H9 (cell line): Measurements from ENCODE around the gene NEURL1B. TPM values are rescaled to one million over a fixed set of nuclear protein-coding genes. Genes with fewer than 3 reads are reported as not detected.

Source experiments
- DNase-seq: peaks from one replicate; pipeline ENCODE4 v3.0.0-alpha.2; 2017
- H2AFZ ChIP-seq: one replicate; pipeline ENCODE4 v1.6.1; 2013; ENCODE audit warnings: mild to moderate bottlenecking, low read length, control low read depth, moderate library complexity
- H2AK5ac ChIP-seq: 2 replicates; pipeline ENCODE4 v1.6.1; 2013; ENCODE audit warnings: low read length, control low read depth, mixed read lengths; ENCODE audit not compliant: insufficient read length
- H2BK120ac ChIP-seq: one replicate; pipeline ENCODE4 v1.6.1; 2013; ENCODE audit warnings: low read depth, mild to moderate bottlenecking, low read length, control low read depth, inconsistent platforms; ENCODE audit not compliant: poor library complexity, severe bottlenecking
- H2BK12ac ChIP-seq: 2 replicates; pipeline ENCODE4 v1.6.1; 2013; ENCODE audit warnings: low read length, control low read depth, mixed read lengths, low read depth; ENCODE audit not compliant: insufficient read length
- H2BK15ac ChIP-seq: 2 replicates; pipeline ENCODE4 v1.6.1; 2013; ENCODE audit warnings: low read depth, low read length, control low read depth
- H2BK20ac ChIP-seq: one replicate; pipeline ENCODE4 v1.6.1; 2013; ENCODE audit warnings: low read depth, mild to moderate bottlenecking, low read length, control low read depth, inconsistent platforms; ENCODE audit not compliant: poor library complexity, severe bottlenecking
- H2BK5ac ChIP-seq: 2 replicates; pipeline ENCODE4 v1.6.1; 2013; ENCODE audit warnings: low read length, control low read depth, mixed read lengths; ENCODE audit not compliant: insufficient read length
- H3K14ac ChIP-seq: 2 replicates; pipeline ENCODE4 v1.6.1; 2013; ENCODE audit warnings: low read length, control low read depth; ENCODE audit not compliant: insufficient read depth
- H3K18ac ChIP-seq: 2 replicates; pipeline ENCODE4 v1.6.1; 2013; ENCODE audit warnings: low read depth, mild to moderate bottlenecking, mixed read lengths, low read length, control low read depth; ENCODE audit not compliant: insufficient read length
- H3K23ac ChIP-seq: 2 replicates; pipeline ENCODE4 v1.6.1; 2013; ENCODE audit warnings: low read length, control low read depth, mixed read lengths, low read depth; ENCODE audit not compliant: insufficient read length
- H3K23me2 ChIP-seq: 2 replicates; pipeline ENCODE4 v1.6.1; 2013; ENCODE audit warnings: low read depth, mild to moderate bottlenecking, mixed read lengths, low read length, control low read depth; ENCODE audit not compliant: insufficient read length, poor library complexity, severe bottlenecking
- H3K27ac ChIP-seq: 2 replicates; pipeline ENCODE4 v1.5.1; 2013; ENCODE audit warnings: low read length, control low read depth, mixed read lengths, low read depth; ENCODE audit not compliant: insufficient read length
- H3K27me3 ChIP-seq: 2 replicates; pipeline ENCODE4 v1.6.1; 2013; ENCODE audit warnings: low read length, control low read depth, inconsistent platforms; ENCODE audit not compliant: insufficient read depth
- H3K4ac ChIP-seq: 2 replicates; pipeline ENCODE4 v1.6.1; 2013; ENCODE audit warnings: low read depth, mild to moderate bottlenecking, control low read depth, inconsistent platforms, low read length, moderate library complexity
- H3K4me1 ChIP-seq: 2 replicates; pipeline ENCODE4 v1.6.1; 2013; ENCODE audit warnings: low read length, control low read depth, inconsistent platforms; ENCODE audit not compliant: insufficient read depth
- H3K4me2 ChIP-seq: 2 replicates; pipeline ENCODE4 v1.6.1; 2013; ENCODE audit warnings: low read length, control low read depth, mixed read lengths; ENCODE audit not compliant: insufficient read length, insufficient read depth
- H3K56ac ChIP-seq: 2 replicates; pipeline ENCODE4 v1.6.1; 2013; ENCODE audit warnings: low read depth, mild to moderate bottlenecking, mixed read lengths, low read length, control low read depth; ENCODE audit not compliant: insufficient read length
- H3K79me1 ChIP-seq: 2 replicates; pipeline ENCODE4 v1.6.1; 2013; ENCODE audit warnings: low read depth, mild to moderate bottlenecking, moderate library complexity, low read length, control low read depth, inconsistent platforms; ENCODE audit not compliant: insufficient read depth, poor library complexity, severe bottlenecking
- H3K79me2 ChIP-seq: 2 replicates; pipeline ENCODE4 v1.6.1; 2013; ENCODE audit warnings: low read length, control low read depth, inconsistent platforms; ENCODE audit not compliant: insufficient read depth
- H3K9ac ChIP-seq: 2 replicates; pipeline ENCODE4 v1.6.1; 2013; ENCODE audit warnings: low read length, control low read depth, mixed read lengths; ENCODE audit not compliant: insufficient read length; ENCODE audit errors: extremely low read depth
- H3K9me3 ChIP-seq: one replicate; pipeline ENCODE4 v1.6.1; 2013; ENCODE audit warnings: low read depth, low read length, inconsistent platforms; ENCODE audit not compliant: control insufficient read depth
- H3T11ph ChIP-seq: one replicate; pipeline ENCODE4 v1.6.1; 2013; ENCODE audit warnings: mild to moderate bottlenecking, low read length, control low read depth, inconsistent platforms
- H4K20me1 ChIP-seq: one replicate; pipeline ENCODE4 v1.6.1; 2013; ENCODE audit not compliant: control insufficient read depth, insufficient read length, insufficient read depth
- H4K5ac ChIP-seq: 2 replicates; pipeline ENCODE4 v1.6.1; 2013; ENCODE audit warnings: low read depth, mild to moderate bottlenecking, mixed read lengths, low read length, control low read depth; ENCODE audit not compliant: insufficient read length
- H4K8ac ChIP-seq: replicated peaks from 2 replicates; pipeline ENCODE4 v1.6.1; 2013; ENCODE audit warnings: low read length, control low read depth, mixed read lengths, low read depth; ENCODE audit not compliant: insufficient read length
- H4K91ac ChIP-seq: 2 replicates; pipeline ENCODE4 v1.6.1; 2013; ENCODE audit warnings: low read depth, mild to moderate bottlenecking, moderate library complexity, mixed read lengths, low read length, control low read depth; ENCODE audit not compliant: insufficient read length
- H3K27ac Mint-ChIP-seq, 3 experiments: 2 replicates in 2 of 3; 3 replicates in 1 of 3; pipeline ENCODE4 v1.8.0; 2020 to 2021; ENCODE audit warnings: mixed read lengths in 3 of 3, mild to moderate bottlenecking in 1 of 3, moderate library complexity in 1 of 3
- H3K27me3 Mint-ChIP-seq: 2 replicates; pipeline ENCODE4 v1.8.0; 2021; ENCODE audit warnings: low read depth, mild to moderate bottlenecking, moderate library complexity, mixed read lengths
- H3K36me3 Mint-ChIP-seq, 3 experiments: 2 replicates in 2 of 3; 3 replicates in 1 of 3; pipeline ENCODE4 v1.8.0; 2020 to 2021; ENCODE audit warnings: low read depth in 3 of 3, mixed read lengths in 3 of 3; ENCODE audit not compliant: insufficient read depth in 1 of 3
- H3K4me1 Mint-ChIP-seq, 2 experiments: 2 replicates each; pipeline ENCODE4 v1.8.0; 2020; ENCODE audit warnings: mixed read lengths in 2 of 2
- H3K4me3 Mint-ChIP-seq, 2 experiments: 2 replicates in 1 of 2; 3 replicates in 1 of 2; pipeline ENCODE4 v1.8.0; 2020 to 2021; ENCODE audit warnings: mild to moderate bottlenecking in 2 of 2, mixed read lengths in 2 of 2, moderate library complexity in 1 of 2
- H3K9me3 Mint-ChIP-seq, 2 experiments: 2 replicates in 1 of 2; 3 replicates in 1 of 2; pipeline ENCODE4 v1.8.0; 2020; ENCODE audit warnings: mild to moderate bottlenecking in 2 of 2, mixed read lengths in 2 of 2, moderate library complexity in 1 of 2
- CTCF ChIP-seq: fragments of 200-600 bp; sonication (generic); conservative IDR thresholded peaks from 3 replicates; pipeline ENCODE4 v1.8.0; 2021; ENCODE audit warnings: antibody characterized with exemption, mild to moderate bottlenecking
- WGBS: extraction: QIAGEN DNeasy Blood & Tissue Kit; methylation state at CpG from one replicate; pipeline ENCODE4 v1.1.7; 2013; ENCODE audit warnings: missing lambda C conversion rate, low lambda C conversion rate, mixed read lengths; ENCODE audit not compliant: insufficient read length; ENCODE audit errors: extremely low coverage; 5-methylcytosine and 5-hydroxymethylcytosine counted together
- total RNA-seq: library from RNA; stranded (reverse); gene quantifications from 2 replicates; pipeline ENCODE4 v1.2.1, GENCODE V29; 2021

Gene NEURL1B
- total RNA-seq, 1 experiment from 2014 or later, result 3.6 TPM

- Histone ChIP-seq H2BK15ac (no peak overlapping the region), H3K14ac (no peak overlapping the region), H2AK5ac (no peak overlapping the region), H3K27ac (no peak overlapping the region), H3K4ac (no peak overlapping the region), H4K91ac (no peak overlapping the region), H3K18ac (no peak overlapping the region), H3T11ph (no peak overlapping the region), H3K56ac (no peak overlapping the region), H3K27me3 (no peaks in the 10 kb centered on the region), H2BK20ac (no peak overlapping the region), H3K23ac (no peak overlapping the region), H3K23me2 (no peaks in the 10 kb centered on the region), H2BK12ac (no peak overlapping the region), H2BK5ac (no peak overlapping the region), H3K79me1 (no peaks in the 10 kb centered on the region), H3K4me2 (no peak overlapping the region), H2BK120ac (no peak overlapping the region), H4K20me1 (no peaks in the 10 kb centered on the region), H2AFZ (no peak overlapping the region), H4K5ac (no peak overlapping the region), H3K79me2 (no peaks in the 10 kb centered on the region), H3K9me3 (no peaks in the 10 kb centered on the region), H3K9ac (no peak overlapping the region), H3K4me1 (0 out of 2 replicates have a peak, but pooled peaks cover 2% of the 10 kb centered on the region), H4K8ac (no peak overlapping the region)
- no peak for TF ChIP-seq CTCF
- H3K27me3 Mint-ChIP-seq, result peaks cover 18% of the 10 kb centered on the region
- H3K4me3 Mint-ChIP-seq, result no peak overlapping the region
- peaks cover 20 to 28% of the 10 kb centered on the region in 2 experiments for H3K4me1 Mint-ChIP-seq
- WGBS, result no CpG with 5 or more reads among the region's 4 CpGs
- no peaks in the 10 kb centered on the region; a peak in 1 of 7 replicates for H3K36me3 Mint-ChIP-seq
- DNase-seq, result no peak
- no peaks in the 10 kb centered on the region for H3K9me3 Mint-ChIP-seq
- no peak overlapping the region for H3K27ac Mint-ChIP-seq
Measured at GRCh38 chr5:172634106-172634899, 6.8 kb upstream of the NEURL1B start.
